Measurements from ENCODE around the gene HEPHL1.

HEPHL1 gene

DNA sequence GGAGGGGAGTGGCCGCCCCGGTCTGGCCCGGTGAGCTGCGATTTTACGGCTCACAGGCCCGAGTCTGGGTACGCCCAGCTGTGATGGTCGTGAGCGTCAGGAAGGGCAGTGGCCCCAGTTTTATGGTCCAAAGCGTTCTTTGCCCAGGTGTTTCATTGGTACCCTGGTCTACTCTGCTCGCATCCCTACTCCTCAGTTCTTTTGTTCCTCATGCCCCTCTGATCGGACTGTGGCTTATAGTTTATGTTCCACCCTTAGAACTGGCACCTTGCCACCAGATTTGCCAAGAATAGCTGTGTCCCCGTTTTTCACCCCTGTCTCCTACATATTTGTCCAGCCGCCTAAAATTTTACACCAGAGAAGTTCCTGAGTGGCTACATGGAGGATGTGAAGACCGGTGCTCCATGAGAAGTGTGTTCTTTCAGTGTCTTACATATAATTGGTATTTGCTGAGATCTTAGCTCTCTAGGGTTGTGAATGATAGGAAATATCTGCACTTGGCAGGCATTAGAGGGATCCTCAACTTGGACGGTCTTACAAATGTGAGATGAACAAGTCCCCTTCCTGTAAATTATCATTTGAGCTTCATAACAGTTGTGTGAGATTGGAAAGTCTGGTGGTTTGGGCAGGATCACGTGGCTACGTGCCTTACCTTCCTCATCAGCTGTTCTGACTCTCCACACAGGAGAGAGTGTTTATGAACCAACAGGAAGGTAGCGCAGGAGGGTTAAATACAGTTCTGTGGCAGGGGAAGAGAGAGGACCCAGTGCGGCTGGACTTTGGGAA lies 108.6 kb downstream of the HEPHL1 start:
- no peak for DNase-seq (ENCODE audit: low spot score)

DNA sequence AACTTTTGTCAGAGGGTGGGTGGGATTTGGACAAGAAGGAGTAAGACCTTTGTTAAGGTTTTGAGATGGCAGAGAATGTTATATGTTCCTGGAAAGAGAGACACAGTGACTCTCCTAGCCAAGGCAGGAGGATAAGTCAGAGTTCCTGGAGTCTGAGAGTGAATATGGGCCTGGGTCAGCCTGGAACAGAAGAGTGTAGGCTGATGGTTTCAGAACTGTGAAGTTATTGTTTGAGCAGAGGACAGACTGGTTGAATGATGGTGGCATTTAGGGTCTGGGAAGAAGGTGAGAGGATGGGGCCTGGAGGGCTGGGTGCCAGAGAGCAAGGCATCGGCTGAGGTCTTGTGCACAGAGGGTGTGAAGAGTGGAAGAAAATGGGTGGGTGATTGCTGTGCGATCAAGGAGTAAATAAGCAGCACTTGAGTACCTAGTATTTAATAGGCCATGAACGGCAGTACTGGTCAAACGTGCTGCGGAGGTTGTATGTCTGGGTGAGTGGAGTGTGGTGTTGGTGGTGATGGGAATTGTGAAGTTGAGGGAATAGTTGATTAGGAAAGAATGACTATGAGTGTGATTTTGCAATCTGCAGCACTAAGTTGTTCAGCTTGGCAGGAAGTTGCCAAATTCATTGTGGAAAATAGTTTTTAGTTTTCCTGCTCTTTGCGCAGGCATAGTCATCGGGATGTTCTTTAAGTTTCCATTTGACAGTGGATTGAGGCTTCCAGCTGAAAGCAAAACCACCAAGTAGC lies 109.3 kb downstream of the HEPHL1 start:
- DNase-seq (ENCODE audit: low spot score): no peak

DNA sequence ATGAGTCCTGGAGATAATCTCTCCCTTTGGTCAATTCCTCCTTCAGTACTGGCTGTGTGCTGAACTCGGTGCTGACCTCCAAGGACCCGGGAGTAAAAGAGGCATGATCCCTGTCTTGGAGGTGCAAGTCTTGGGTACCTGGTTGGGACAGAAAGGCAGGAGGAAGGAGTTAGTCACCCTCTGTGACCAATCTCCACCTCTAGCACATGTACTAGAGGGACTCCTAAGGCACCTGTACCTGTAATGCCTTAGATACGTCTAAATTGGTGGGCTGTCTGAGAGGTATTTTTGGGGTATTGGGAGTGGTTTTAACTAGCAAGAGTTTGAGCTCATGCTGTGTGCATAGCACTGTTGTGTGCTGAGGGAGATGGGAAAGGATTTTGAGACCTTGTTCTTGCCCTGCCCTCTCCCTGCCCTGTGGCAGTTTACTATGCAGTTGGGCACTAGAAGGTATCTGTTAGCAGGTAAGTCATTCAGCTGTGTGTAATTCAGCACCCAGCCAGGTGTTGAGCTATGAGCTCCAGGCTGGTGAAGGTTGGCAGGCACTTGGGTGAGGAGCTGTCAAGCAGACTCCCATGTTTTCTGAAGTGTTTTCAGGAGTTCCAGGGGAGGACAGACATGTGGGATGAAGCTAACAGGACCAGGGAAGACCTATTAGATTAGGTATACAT lies 110.0 kb downstream of the HEPHL1 start:
- DNase-seq (ENCODE audit: low spot score): no peak

GRCh38 chr11:94131718-94132115 lies 110.6 kb downstream of the HEPHL1 start:
- DNase-seq (ENCODE audit: low spot score): no peak

- DNase-seq (ENCODE audit: low spot score): no peak
Measured at GRCh38 chr11:94132152-94132558, 111.0 kb downstream of the HEPHL1 start.

GRCh38 chr11:94132823-94133408 lies 111.8 kb downstream of the HEPHL1 start:
- no peak for DNase-seq (ENCODE audit: low spot score)

GRCh38 chr11:94133752-94134151 lies 112.6 kb downstream of the HEPHL1 start:
- no peak for DNase-seq (ENCODE audit: low spot score)

GRCh38 chr11:94134651-94135512 lies 113.7 kb downstream of the HEPHL1 start:
- DNase-seq (ENCODE audit: low spot score): peak; percentile 65

GRCh38 chr11:94139416-94139815 lies 118.3 kb downstream of the HEPHL1 start:
- DNase-seq (ENCODE audit: low spot score): no peak

DNA sequence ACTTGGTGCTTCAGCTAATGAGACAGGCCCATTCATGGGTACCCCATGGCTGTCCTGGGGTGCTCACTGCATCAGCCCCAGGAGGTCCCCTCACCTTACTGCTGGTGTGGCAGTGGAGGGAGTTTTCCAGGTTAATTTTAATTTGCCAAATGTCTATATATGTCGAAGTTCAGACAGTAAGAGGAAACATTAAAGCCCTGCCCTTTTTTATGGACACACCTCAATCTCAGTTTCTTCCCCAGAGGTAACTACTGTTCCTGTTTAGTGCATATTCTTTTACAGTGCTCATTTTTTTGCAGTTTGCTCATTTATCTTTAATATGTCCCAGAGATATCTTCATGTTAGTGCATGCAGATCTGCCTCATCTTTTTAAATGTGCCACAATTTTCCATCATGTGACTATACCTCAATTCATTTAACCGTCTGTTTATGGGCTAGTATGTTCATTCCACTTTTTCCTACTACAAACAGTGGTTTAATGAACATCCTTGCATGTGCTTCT lies 119.1 kb downstream of the HEPHL1 start:
- DNase-seq (ENCODE audit: low spot score): no peak

- no peak for DNase-seq (ENCODE audit: low spot score)
Measured at GRCh38 chr11:94141511-94142307, 120.6 kb downstream of the HEPHL1 start.

DNA sequence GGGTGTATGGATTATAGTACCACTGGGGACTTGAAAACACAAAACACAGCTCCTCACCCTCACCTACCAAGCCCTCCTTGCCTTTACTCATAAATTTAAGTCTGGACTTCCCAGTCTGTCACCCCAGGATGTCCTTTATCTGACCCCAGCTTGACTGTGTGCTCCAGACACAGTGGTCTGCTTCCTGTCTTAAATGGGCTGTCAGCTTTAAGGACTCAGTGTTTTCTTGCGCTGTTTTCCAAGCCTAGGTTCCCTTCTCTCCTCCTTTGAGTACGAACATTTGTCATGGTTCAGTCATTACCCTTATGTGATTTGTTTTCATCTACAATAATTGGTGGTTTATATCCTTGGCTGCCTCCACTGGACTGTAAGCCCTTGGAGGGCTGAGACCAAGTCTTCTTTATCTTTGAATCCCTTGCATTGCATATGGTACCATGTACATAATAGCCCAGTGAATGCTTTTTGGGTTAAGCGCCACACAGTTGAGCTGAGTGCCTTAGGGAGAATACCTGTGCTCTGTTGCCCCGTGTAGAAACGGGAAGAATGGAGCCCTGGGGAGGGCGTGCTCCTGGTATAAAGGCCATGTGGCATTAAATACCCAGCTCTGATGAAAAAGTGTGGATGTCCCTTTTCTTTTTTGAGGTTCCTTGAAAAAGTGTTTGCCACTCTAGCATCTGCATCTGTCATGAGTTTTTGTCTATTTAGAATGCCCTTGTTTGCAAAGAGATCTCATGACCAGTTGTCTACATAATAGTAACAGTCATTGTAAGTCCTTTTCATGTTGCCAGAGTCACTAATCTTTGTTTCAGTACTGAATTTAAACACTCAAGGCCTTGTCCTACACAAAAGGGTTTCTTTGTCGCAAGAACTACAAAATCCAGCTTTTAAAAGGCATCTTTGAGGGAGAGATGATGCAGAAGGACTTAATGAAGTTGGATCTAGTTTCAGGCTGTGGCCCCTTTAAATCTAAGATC lies 121.4 kb downstream of the HEPHL1 start:
- peak; percentile 60 for DNase-seq (ENCODE audit: low spot score)

DNA sequence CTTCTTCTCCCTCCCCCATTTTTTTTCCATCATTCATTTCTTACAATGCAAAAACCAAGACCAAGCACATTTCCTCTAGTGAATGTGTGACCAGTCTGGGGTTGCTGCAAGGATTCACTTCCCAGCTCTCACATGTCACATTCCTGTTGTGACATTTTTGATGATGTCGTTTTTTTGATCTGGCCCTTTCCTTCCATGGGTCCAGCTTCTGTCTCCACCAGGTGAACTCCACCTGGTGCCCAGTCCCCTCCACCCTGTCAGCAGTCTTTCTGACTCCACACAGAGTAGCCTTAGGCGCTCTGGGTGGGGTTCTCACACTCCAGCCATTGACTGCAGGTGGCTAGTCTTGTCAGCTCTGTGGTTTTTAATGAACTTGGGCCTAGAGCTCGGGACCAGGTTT lies 123.1 kb downstream of the HEPHL1 start:
- no peak for DNase-seq (ENCODE audit: low spot score)

DNA sequence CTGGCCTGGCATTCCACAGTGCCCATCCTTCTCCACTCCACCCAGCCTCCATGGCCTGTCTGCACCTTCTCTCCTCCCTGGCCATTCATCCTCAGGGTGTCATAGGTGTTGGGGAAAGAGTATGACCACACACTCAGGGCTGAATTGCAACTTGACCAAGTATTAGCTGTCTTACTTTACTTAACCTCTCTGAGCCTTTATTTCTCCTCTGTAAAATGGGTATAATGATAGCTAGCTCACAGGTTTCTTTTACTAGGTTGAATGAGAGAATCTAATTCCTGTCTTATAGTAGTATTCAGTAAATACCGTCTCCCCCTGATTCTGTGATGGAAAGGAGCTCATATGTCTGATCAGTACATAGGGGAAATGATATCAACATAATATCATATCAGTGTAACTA lies 123.5 kb downstream of the HEPHL1 start:
- DNase-seq (ENCODE audit: low spot score): no peak

DNA sequence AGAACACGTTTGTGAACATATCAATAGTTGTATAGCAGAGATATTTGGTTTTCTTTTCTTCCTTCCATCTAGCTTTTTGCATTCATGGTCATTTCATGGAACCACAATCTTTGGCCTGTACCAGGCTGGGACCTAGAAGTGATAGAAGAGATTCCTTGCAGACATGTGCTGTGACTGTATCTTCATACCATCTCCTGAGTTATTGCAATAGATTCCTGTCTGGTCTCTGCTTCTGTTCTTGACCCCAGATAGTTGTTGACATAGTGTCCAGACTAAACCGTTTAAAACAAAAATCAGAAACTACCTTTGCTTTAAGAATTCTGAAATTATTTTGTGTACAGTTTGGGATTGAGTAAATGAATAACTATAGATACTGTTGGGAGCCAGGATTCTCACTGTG lies 124.3 kb downstream of the HEPHL1 start:
- DNase-seq (ENCODE audit: low spot score): no peak

DNA sequence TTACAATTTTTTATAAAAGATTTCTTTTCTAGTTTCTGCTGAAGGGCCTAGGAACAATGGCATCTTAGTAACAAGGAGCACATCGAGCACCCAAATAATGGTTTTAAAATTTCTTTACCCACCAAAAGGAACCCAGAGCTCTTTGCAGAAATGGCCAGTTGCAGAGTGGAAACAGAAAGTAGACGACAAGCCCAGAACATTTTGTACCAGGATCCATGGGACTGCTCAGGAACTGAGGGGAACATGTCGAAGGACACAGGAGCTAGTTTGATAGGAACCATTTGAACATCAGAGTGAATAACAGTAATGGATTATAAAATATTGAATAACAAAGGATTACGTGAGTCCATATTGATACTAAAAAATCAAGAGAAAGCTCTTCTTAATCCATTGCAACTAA lies 124.8 kb downstream of the HEPHL1 start:
- no peak for DNase-seq (ENCODE audit: low spot score)

- no peak for DNase-seq (ENCODE audit: low spot score)
Measured at GRCh38 chr11:94147433-94147845, 126.3 kb downstream of the HEPHL1 start.

DNA sequence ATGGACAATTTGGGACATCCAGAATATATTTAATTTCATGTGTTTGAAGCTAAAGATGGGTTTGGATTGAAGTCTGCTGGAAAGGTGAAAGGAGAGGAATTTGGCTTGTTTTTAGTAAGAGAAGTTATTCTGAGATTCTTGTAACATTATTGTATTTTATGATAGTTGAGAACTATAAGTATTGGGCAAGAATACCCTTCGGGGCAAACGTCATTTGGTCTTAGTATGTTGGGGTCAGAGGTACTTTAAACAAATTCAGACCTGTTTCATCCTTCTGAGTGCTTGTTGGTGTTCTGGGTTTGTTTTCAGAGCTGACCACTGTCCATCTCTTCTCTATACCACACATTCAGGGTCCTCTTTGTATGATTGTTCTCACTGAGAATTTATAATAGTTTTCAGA lies 127.0 kb downstream of the HEPHL1 start:
- no peak for DNase-seq (ENCODE audit: low spot score)

DNA sequence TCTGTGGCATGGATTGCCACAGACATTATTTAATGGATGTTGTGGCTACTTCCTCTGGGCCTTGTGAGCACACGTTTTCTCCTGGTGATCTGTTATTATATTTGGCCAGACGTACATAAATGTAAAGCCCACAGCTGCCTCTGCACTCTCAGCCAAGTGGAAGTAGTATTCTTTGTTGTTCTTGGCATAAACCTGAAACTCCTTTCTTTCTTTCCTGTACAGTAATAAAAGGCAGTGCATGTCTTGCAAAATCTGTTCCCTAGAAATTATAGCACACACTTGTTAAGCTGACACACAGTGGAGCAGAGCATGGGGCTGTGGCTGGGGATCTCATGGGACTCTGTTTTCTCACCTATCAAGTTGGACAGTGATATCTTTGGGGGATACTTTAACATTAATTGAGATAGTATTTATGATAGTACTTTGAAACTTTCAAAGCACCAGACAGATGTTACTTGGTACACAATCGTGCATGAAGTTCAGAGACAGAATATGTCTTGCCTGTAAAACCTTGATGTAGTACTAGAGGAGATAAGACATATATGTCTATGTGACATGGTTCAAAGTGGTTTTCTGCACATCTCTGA lies 128.4 kb downstream of the HEPHL1 start:
- DNase-seq (ENCODE audit: low spot score): no peak

Data from Ammon's horn (tissue), 1 donor.